Right lobe of liver (tissue), 4 donors: ENCODE results near the gene KRTAP16-1.

Source experiments
- CTCF ChIP-seq, 4 donors: fragments of 200-600 bp in 3 of 4; fragments of 450-650 bp in 1 of 4; IDR thresholded peaks; one replicate each; pipeline versions ENCODE4 v1.5.1 to v1.8.0; 2016 to 2022; ENCODE audit warnings: antibody characterized with exemption in 4 of 4, mild to moderate bottlenecking in 2 of 4
- POLR2A ChIP-seq: fragments of 450-650 bp; IDR thresholded peaks from one replicate; pipeline ENCODE4 v1.6.1; 2017; ENCODE audit warnings: antibody characterized with exemption, mild to moderate bottlenecking
- donor health status: DM: no; HTN: no; CAD: no.
- donor health status: DM: no; HTN: no; CAD: no.
- donor health status: DM: no; HTN: yes; CAD: no.

DNA sequence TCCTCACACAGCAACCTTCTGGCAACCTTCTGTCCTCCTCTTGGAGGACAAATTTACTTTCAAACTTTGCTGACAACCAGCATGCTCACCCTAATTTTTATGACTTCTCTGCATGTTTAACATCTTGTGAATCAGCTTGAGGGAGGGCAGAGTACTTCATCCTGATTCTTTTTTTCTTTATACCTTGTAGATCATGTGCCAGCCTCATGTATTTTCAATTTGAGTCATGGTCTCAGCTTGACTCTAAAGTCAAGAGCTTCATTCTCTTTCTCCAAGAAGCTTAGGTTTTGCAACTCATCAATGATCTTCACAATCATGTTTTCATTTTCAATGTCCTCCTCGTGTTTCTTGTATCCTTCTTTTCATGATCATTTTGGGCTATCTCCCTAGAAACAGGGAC lies 37.3 kb downstream of the KRTAP16-1 start:
- TF ChIP-seq CTCF (IDR thresholded peaks at IDR 0.05) (no peak), POLR2A (no peak)
